DMS53 treated with DMSO at 0.1 percent for 48 hours (cell line): ENCODE measurements around the gene CNGA2.

Experiments
- DNase-seq: peaks from one replicate; lab custom pipeline; 2025; ENCODE audit not compliant: unreplicated experiment; lab: John Stamatoyannopoulos, UW

CNGA2 gene

DNA sequence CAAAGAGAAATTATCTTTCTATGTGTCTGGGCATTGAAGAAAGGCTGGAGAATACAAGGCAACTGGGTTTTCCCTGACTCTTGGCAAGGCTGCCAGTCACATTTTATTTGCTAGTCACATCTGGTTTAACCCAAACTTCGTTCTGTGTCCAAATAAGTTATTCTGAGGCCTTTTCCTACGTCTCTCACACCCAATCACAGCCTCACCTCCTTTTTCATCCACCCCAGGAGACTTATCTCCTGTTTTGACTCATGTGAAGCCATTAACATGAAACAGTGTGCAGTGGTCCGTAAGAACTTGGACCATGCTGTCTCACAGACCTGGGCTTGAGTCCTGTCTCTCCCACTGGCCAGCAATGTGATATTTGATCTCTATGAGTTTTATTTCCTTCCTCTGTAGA lies 59.3 kb downstream of the CNGA2 start:
- DNase-seq, result no peak
